Measurements from ENCODE around the gene PDE9A. TPM values are rescaled to one million over a fixed set of nuclear protein-coding genes. Genes with fewer than 3 reads are reported as not detected.

PDE9A gene
- total and polyA plus RNA-seq, 2 of the 4 experiments (the other 2 are of a cell fraction), result 0.89 to 0.90 TPM

DNA sequence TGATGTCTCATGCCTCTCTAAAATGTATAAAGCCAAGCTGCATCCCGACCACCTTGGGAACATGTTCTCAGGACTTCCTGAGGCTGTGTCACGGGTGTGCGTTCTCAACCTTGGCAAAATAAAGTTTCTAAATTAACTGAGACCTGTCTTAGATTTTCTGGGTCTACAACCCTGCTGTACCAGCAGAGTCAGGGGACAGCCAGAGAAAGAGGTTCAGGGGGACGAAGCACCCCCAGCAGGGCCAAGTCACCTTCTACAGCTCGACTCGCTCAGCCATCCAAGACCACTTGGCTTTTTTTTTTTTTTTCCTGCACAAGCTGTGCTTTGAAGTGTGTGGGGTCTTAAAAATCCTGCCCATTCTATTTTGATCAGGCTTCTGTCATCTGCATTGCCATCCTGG is 28.5 kb upstream of the PDE9A start:
- in situ Hi-C loops (cut with MboI; ENCODE audit: low sequenced_read_pairs) (no loop called here), dilution Hi-C loops (cut with HindIII; ENCODE audit: low sequenced_read_pairs, unreplicated experiment) (no loop called here), intact Hi-C loops (cut with micrococcal nuclease) (no loop called here)
- H4K8ac ChIP-seq (ENCODE audit: low read depth in 2 of 2, low read length in 2 of 2), result no peak overlapping the region
- no peak overlapping the region for H3K23ac ChIP-seq (ENCODE audit: low read depth, low read length)
- no peak overlapping the region for H3K4me3 ChIP-seq (ENCODE audit: insufficient read depth, low read depth, low read length)
- no peak overlapping the region for H2AFZ ChIP-seq (replicated peaks; ENCODE audit: low read length, poor library complexity)
- no peak for ATAC-seq (ENCODE audit: low read depth)
- H2BK5ac ChIP-seq (ENCODE audit: low read depth, low read length, poor library complexity, severe bottlenecking), result no peak overlapping the region
- H3K9me3 ChIP-seq (ENCODE audit: control insufficient read depth, insufficient read depth, low read length), result no peaks in the 10 kb centered on the region
- no peak overlapping the region for H2BK20ac ChIP-seq (ENCODE audit: low read depth, low read length)
- no peak overlapping the region for H3K4me2 ChIP-seq (ENCODE audit: low read depth, low read length)
- 76% methylated on average over 2 of the region's 6 CpGs; no CpG with 5 or more reads in 1 of the 2 experiments for WGBS, 2 experiments (ENCODE audit: extremely low coverage in 2 of 2, insufficient read length in 1 of 2)
- no peak overlapping the region for H3K9ac ChIP-seq (ENCODE audit: low read depth, low read length)
- no peak overlapping the region for H3K4ac ChIP-seq (ENCODE audit: low read depth, low read length)
- no peak overlapping the region for H3K18ac ChIP-seq (ENCODE audit: low read depth, low read length)
- H2BK15ac ChIP-seq (ENCODE audit: low read depth, low read length), result no peak overlapping the region
- H2AK9ac ChIP-seq (replicated peaks; ENCODE audit: low read depth, low read length, poor library complexity), result no peak overlapping the region
- H4K91ac ChIP-seq (ENCODE audit: insufficient read depth, low read depth, low read length), result no peak overlapping the region
- H2AK5ac ChIP-seq (ENCODE audit: low read depth, low read length), result no peak overlapping the region
- DNase-seq, result no peak
- no peak for TF ChIP-seq POLR2A (IDR thresholded peaks at IDR 0.05; ENCODE audit: low read depth, low read length)
- no peak for TF ChIP-seq RAD21 (IDR thresholded peaks at IDR 0.05; ENCODE audit: low read length)
- no peak for TF ChIP-seq FOS (IDR thresholded peaks at IDR 0.05; ENCODE audit: low read depth, low read length)
- TF ChIP-seq NFE2L2 (IDR thresholded peaks at IDR 0.05; ENCODE audit: low read depth, low read length), result no peak
- TF ChIP-seq CHD1 (IDR thresholded peaks at IDR 0.05; ENCODE audit: low read depth, low read length), result no peak
- TF ChIP-seq, protein P1, sequence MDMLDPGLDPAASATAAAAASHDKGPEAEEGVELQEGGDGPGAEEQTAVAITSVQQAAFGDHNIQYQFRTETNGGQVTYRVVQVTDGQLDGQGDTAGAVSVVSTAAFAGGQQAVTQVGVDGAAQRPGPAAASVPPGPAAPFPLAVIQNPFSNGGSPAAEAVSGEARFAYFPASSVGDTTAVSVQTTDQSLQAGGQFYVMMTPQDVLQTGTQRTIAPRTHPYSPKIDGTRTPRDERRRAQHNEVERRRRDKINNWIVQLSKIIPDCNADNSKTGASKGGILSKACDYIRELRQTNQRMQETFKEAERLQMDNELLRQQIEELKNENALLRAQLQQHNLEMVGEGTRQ (IDR thresholded peaks at IDR 0.05; ENCODE audit: low read depth, low read length), result no peak
- TF ChIP-seq RCOR1 (IDR thresholded peaks at IDR 0.05; ENCODE audit: insufficient replicate concordance, low read length), result no peak
- TF ChIP-seq MAFK (IDR thresholded peaks at IDR 0.05; ENCODE audit: low read depth, low read length), result no peak
- no peak for TF ChIP-seq CEBPB (IDR thresholded peaks at IDR 0.05; ENCODE audit: low read depth, low read length)
- TF ChIP-seq BHLHE40 (IDR thresholded peaks at IDR 0.05; ENCODE audit: low read depth, low read length), result no peak
- TF ChIP-seq, protein P2, sequence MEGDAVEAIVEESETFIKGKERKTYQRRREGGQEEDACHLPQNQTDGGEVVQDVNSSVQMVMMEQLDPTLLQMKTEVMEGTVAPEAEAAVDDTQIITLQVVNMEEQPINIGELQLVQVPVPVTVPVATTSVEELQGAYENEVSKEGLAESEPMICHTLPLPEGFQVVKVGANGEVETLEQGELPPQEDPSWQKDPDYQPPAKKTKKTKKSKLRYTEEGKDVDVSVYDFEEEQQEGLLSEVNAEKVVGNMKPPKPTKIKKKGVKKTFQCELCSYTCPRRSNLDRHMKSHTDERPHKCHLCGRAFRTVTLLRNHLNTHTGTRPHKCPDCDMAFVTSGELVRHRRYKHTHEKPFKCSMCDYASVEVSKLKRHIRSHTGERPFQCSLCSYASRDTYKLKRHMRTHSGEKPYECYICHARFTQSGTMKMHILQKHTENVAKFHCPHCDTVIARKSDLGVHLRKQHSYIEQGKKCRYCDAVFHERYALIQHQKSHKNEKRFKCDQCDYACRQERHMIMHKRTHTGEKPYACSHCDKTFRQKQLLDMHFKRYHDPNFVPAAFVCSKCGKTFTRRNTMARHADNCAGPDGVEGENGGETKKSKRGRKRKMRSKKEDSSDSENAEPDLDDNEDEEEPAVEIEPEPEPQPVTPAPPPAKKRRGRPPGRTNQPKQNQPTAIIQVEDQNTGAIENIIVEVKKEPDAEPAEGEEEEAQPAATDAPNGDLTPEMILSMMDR (conservative IDR thresholded peaks at IDR 0.05; ENCODE audit: low read depth, low read length), result no peak
- no peak for TF ChIP-seq RFX5 (IDR thresholded peaks at IDR 0.05; ENCODE audit: low read depth, low read length)
- TF ChIP-seq, protein P3, sequence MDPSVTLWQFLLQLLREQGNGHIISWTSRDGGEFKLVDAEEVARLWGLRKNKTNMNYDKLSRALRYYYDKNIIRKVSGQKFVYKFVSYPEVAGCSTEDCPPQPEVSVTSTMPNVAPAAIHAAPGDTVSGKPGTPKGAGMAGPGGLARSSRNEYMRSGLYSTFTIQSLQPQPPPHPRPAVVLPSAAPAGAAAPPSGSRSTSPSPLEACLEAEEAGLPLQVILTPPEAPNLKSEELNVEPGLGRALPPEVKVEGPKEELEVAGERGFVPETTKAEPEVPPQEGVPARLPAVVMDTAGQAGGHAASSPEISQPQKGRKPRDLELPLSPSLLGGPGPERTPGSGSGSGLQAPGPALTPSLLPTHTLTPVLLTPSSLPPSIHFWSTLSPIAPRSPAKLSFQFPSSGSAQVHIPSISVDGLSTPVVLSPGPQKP (IDR thresholded peaks at IDR 0.05; ENCODE audit: borderline replicate concordance, low read depth, low read length), result no peak
- TF ChIP-seq SMC3 (IDR thresholded peaks at IDR 0.05; ENCODE audit: low read depth, low read length), result no peak
- no peak for TF ChIP-seq MAZ (IDR thresholded peaks at IDR 0.05; ENCODE audit: borderline replicate concordance, low read depth, low read length)
- TF ChIP-seq MXI1 (IDR thresholded peaks at IDR 0.05; ENCODE audit: borderline replicate concordance, low read depth, low read length), result no peak
- H4K20me1 ChIP-seq (ENCODE audit: insufficient read depth, low read length), result no peaks in the 10 kb centered on the region
- no peak overlapping the region for H4K5ac ChIP-seq (ENCODE audit: low read depth, low read length)
- H3K4me1 ChIP-seq (ENCODE audit: control insufficient read depth, insufficient read depth, low read length), result no peaks in the 10 kb centered on the region
- H2BK120ac ChIP-seq (ENCODE audit: low read depth, low read length), result no peak overlapping the region
- POLR2A ChIA-PET (ENCODE audit: unreplicated experiment), result no interaction called here
- no peak overlapping the region for H3K14ac ChIP-seq (replicated peaks; ENCODE audit: low read depth, low read length)
- H3K9me1 ChIP-seq (ENCODE audit: insufficient read depth, low read length), result no peaks in the 10 kb centered on the region
- H3K36me3 ChIP-seq (ENCODE audit: control insufficient read depth, insufficient read depth, low read length), result no peaks in the 10 kb centered on the region
- H3K79me1 ChIP-seq (ENCODE audit: low read depth in 1 of 2, low read length in 2 of 2), result no peaks in the 10 kb centered on the region
- CTCF ChIA-PET, result no interaction called here
- no peak overlapping the region for H3K27ac ChIP-seq (ENCODE audit: insufficient read depth, low read length)
- no peak overlapping the region for H3K56ac ChIP-seq (ENCODE audit: extremely low read depth, insufficient read depth, low read length)
- BruUV-seq (replicated peaks), result no TSS peak
- peaks cover 40% of the 10 kb centered on the region for H3K27me3 ChIP-seq (ENCODE audit: control insufficient read depth, insufficient read depth, low read length)
